Esophagus squamous epithelium (tissue), 5 donors: ENCODE data around the gene GMDS. TPM values are rescaled to one million over a fixed set of nuclear protein-coding genes. Genes with fewer than 3 reads are reported as not detected.

Experiments
- DNase-seq: peaks from one replicate; lab custom pipeline; 2025; lab: John Stamatoyannopoulos, UW
- H3K27ac ChIP-seq, 4 donors: fragments of 200-600 bp; sonication (generic); one replicate each; pipeline ENCODE4 v1.5.1; 2016 to 2019; ENCODE audit warnings: mild to moderate bottlenecking in 1 of 4
- H3K27me3 ChIP-seq, 4 donors: fragments of 200-600 bp; sonication (generic); 1 replicate in 3 of 4; 2 replicates in 1 of 4; pipeline versions ENCODE4 v1.5.1 to v1.6.0; 2017 to 2021; ENCODE audit warnings: antibody characterized with exemption in 1 of 4
- H3K36me3 ChIP-seq, 3 donors: fragments of 200-600 bp; sonication (generic); one replicate each; pipeline ENCODE4 v1.5.1; 2016 to 2019
- H3K4me1 ChIP-seq, 3 donors: fragments of 200-600 bp; sonication (generic); one replicate each; pipeline ENCODE4 v1.5.1; 2017 to 2019
- H3K4me3 ChIP-seq, 4 donors: fragments of 200-600 bp; sonication (generic); 1 replicate in 3 of 4; 2 replicates in 1 of 4; pipeline ENCODE4 v1.5.1; 2016 to 2019; ENCODE audit warnings: mild to moderate bottlenecking in 2 of 4, moderate library complexity in 1 of 4
- H3K9me3 ChIP-seq, 3 donors: fragments of 200-600 bp; sonication (generic); one replicate each; pipeline ENCODE4 v1.5.1; 2016 to 2019
- CTCF ChIP-seq, 6 experiments: fragments of 450-650 bp in 4 of 6; fragments of 200-600 bp in 2 of 6; sonication (generic) in 2 of 6; IDR thresholded peaks; one replicate each; pipeline ENCODE4 v1.5.1; 2016 to 2019; ENCODE audit warnings: antibody characterized with exemption in 6 of 6, mild to moderate bottlenecking in 4 of 6, moderate library complexity in 4 of 6
- POLR2A ChIP-seq, 4 donors: fragments of 450-650 bp; IDR thresholded peaks; one replicate each; pipeline ENCODE4 v1.6.1; 2017; ENCODE audit warnings: antibody characterized with exemption in 4 of 4, mild to moderate bottlenecking in 4 of 4, moderate library complexity in 3 of 4
- WGBS, 2 donors: methylation state at CpG; one replicate each; pipeline ENCODE4 v1.1.5; 2018; 5-methylcytosine and 5-hydroxymethylcytosine counted together
- intact Hi-C: fragments of 100-400 bp; cut with DNase I; formaldehyde crosslinking; loops from one replicate; pipeline ENCODE4 v1.15.0; 2022
- total RNA-seq, 4 donors: library from RNA; depleted of rRNA; stranded (reverse); fragments of >200 nt; gene quantifications; one replicate each; pipeline ENCODE4 v1.1.0, GENCODE V29; 2016
- donor health status: DM: yes; HTN: yes; CAD: no.

Gene GMDS
- total RNA-seq, 4 donors from 2014 or later: 17.9 to 58.7 (median 36.7) TPM

GRCh38 chr6:2007165-2007564, 238.2 kb downstream of the GMDS start:
- DNase-seq: no peak
- intact Hi-C loops: no loop called here
- 79 to 92% methylated on average over 4 of the region's 4 CpGs for WGBS, 2 donors
- H3K4me1 ChIP-seq: no peaks in the 10 kb centered on the region
- H3K9me3 ChIP-seq: no peaks in the 10 kb centered on the region
- no peak for TF ChIP-seq CTCF (IDR thresholded peaks at IDR 0.05)
- TF ChIP-seq POLR2A (IDR thresholded peaks at IDR 0.05): no peak
- H3K27ac ChIP-seq: no peak overlapping the region
- H3K36me3 ChIP-seq: no peaks in the 10 kb centered on the region
- H3K27me3 ChIP-seq: no peaks in the 10 kb centered on the region
- H3K4me3 ChIP-seq: no peak overlapping the region

GRCh38 chr6:2004888-2005287, 240.5 kb downstream of the GMDS start:
- H3K4me3 ChIP-seq: no peak overlapping the region
- H3K9me3 ChIP-seq: no peaks in the 10 kb centered on the region
- TF ChIP-seq POLR2A (IDR thresholded peaks at IDR 0.05) (no peak), CTCF (IDR thresholded peaks at IDR 0.05) (no peak)
- 88 to 91% methylated on average over 3 of the region's 3 CpGs for WGBS, 2 donors
- H3K36me3 ChIP-seq: no peaks in the 10 kb centered on the region
- H3K4me1 ChIP-seq: no peaks in the 10 kb centered on the region
- no peak overlapping the region for H3K27ac ChIP-seq
- no peak for DNase-seq
- intact Hi-C loops: no loop called here
- no peaks in the 10 kb centered on the region for H3K27me3 ChIP-seq

GRCh38 chr6:2000962-2001361, 244.4 kb downstream of the GMDS start:
- WGBS, 2 donors: 85 to 89% methylated on average over 2 of the region's 2 CpGs
- peaks cover 0 to 5% (median 0%) of the 10 kb centered on the region in 4 donors for H3K27me3 ChIP-seq
- no peaks in the 10 kb centered on the region for H3K9me3 ChIP-seq
- no peak overlapping the region for H3K27ac ChIP-seq
- H3K4me3 ChIP-seq: no peak overlapping the region
- intact Hi-C loops: no loop called here
- no peaks in the 10 kb centered on the region for H3K4me1 ChIP-seq
- no peak for DNase-seq
- TF ChIP-seq CTCF (IDR thresholded peaks at IDR 0.05) (no peak), POLR2A (IDR thresholded peaks at IDR 0.05) (no peak)
- no peaks in the 10 kb centered on the region for H3K36me3 ChIP-seq

- Histone ChIP-seq H3K36me3 (no peaks in the 10 kb centered on the region), H3K4me1 (peaks cover 0 to 7% (median 0%) of the 10 kb centered on the region in 3 donors), H3K27ac (no peak overlapping the region), H3K9me3 (no peaks in the 10 kb centered on the region), H3K27me3 (peaks cover 0 to 6% (median 0%) of the 10 kb centered on the region in 4 donors), H3K4me3 (no peak overlapping the region)
- 30 to 66% methylated on average over 2 to 3 of the region's 3 CpGs for WGBS, 2 donors
- intact Hi-C loops: no loop called here
- DNase-seq: no peak
- no peak for TF ChIP-seq POLR2A (IDR thresholded peaks at IDR 0.05)
These were observed 247.7 kb downstream of the GMDS start for GRCh38 chr6:1997702-1998101.

- intact Hi-C loops: no loop called here
- no peak for TF ChIP-seq CTCF (IDR thresholded peaks at IDR 0.05)
- no peak for TF ChIP-seq POLR2A (IDR thresholded peaks at IDR 0.05)
- Histone ChIP-seq H3K27me3 (peaks cover 0 to 6% (median 0%) of the 10 kb centered on the region in 4 donors), H3K9me3 (no peaks in the 10 kb centered on the region), H3K4me3 (no peak overlapping the region), H3K36me3 (no peaks in the 10 kb centered on the region), H3K27ac (no peak overlapping the region), H3K4me1 (peaks cover 0 to 7% (median 0%) of the 10 kb centered on the region in 3 donors)
- DNase-seq: no peak
- WGBS, 2 donors: 60 to 89% methylated on average over 1 to 2 of the region's 2 CpGs
These were observed 249.8 kb downstream of the GMDS start for GRCh38 chr6:1995636-1996035.

- Histone ChIP-seq H3K27me3 (peaks cover 0 to 15% (median 0%) of the 10 kb centered on the region in 4 donors), H3K36me3 (no peaks in the 10 kb centered on the region), H3K27ac (no peak overlapping the region), H3K4me1 (peaks cover 0 to 7% (median 0%) of the 10 kb centered on the region in 3 donors), H3K9me3 (no peaks in the 10 kb centered on the region), H3K4me3 (no peak overlapping the region)
- 30 to 40% methylated on average over 6 of the region's 6 CpGs for WGBS, 2 donors
- TF ChIP-seq CTCF (IDR thresholded peaks at IDR 0.05): no peak
- TF ChIP-seq POLR2A (IDR thresholded peaks at IDR 0.05): no peak
- intact Hi-C loops: no loop called here
- no peak for DNase-seq
These were observed 252.4 kb downstream of the GMDS start for GRCh38 chr6:1993042-1993441.
